Measurements from ENCODE around the gene ARHGEF6.

- TF ChIP-seq, protein P1, sequence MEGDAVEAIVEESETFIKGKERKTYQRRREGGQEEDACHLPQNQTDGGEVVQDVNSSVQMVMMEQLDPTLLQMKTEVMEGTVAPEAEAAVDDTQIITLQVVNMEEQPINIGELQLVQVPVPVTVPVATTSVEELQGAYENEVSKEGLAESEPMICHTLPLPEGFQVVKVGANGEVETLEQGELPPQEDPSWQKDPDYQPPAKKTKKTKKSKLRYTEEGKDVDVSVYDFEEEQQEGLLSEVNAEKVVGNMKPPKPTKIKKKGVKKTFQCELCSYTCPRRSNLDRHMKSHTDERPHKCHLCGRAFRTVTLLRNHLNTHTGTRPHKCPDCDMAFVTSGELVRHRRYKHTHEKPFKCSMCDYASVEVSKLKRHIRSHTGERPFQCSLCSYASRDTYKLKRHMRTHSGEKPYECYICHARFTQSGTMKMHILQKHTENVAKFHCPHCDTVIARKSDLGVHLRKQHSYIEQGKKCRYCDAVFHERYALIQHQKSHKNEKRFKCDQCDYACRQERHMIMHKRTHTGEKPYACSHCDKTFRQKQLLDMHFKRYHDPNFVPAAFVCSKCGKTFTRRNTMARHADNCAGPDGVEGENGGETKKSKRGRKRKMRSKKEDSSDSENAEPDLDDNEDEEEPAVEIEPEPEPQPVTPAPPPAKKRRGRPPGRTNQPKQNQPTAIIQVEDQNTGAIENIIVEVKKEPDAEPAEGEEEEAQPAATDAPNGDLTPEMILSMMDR (IDR thresholded peaks at IDR 0.05), result no peak
- TF ChIP-seq POLR2A (IDR thresholded peaks at IDR 0.05), result no peak
Observed at GRCh38 chrX:136712650-136713310, 68.0 kb downstream of the ARHGEF6 start.
